ENCODE data around the gene SOX30. TPM values are rescaled to one million over a fixed set of nuclear protein-coding genes. Genes with fewer than 3 reads are reported as not detected.

SOX30 gene
- total and polyA plus RNA-seq, 2 donors (not counting 1 experiment from before 2014, with no cell fraction given) = 0.21 to 0.49 TPM

DNA sequence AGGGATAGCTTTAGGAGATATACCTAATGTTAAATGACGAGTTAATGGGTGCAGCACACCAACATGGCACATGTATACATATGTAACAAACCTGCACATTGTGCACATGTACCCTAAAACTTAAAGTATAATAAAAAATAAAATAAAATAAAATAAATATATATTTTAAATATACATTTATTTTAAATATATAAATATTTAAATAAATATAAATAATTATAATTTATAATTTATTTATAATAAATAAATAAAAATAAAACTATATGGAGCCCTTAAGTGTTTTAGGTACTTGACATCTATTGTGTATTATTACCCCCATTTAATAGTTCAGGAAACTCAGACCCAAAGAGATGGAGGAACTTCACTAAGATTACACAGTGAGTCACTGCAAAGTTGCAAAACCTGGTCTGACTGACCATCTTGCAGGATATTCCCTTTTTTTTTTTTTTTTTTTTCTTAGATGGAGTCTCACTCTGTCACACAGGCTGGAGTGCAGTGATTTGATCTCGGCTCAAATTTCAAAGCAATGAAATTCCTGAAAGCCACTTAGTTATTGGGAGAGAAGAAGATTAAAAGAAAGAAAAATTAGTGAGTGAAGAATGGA, 13.3 kb upstream of the SOX30 start:
- H4K20me1 ChIP-seq (ENCODE audit: control insufficient read depth, insufficient read depth, low read length, poor library complexity, severe bottlenecking) = no peaks in the 10 kb centered on the region
- Mint-ChIP-seq H3K4me3 (no peak overlapping the region), H3K27me3 (no peaks in the 10 kb centered on the region), H3K9me3 (ENCODE audit: insufficient read depth) (no peaks in the 10 kb centered on the region), H3K27ac (no peak overlapping the region), H3K4me1 (peaks cover 27% of the 10 kb centered on the region)
- peaks cover 0 to 4% (median 0%) of the 10 kb centered on the region in 3 donors for H3K9me3 ChIP-seq (ENCODE audit: control extremely low read depth in 1 of 3, control insufficient read depth in 2 of 3, insufficient read depth in 1 of 3, low read length in 2 of 3)
- no peak for TF ChIP-seq CTCF (IDR thresholded peaks at IDR 0.05)
- no peak for TF ChIP-seq EZH2 (IDR thresholded peaks at IDR 0.05; ENCODE audit: borderline replicate concordance, insufficient read depth, low read depth, low read length, poor library complexity, severe bottlenecking)
- no peak overlapping the region for H2AFZ ChIP-seq (ENCODE audit: insufficient read depth, low read depth, low read length, poor library complexity, severe bottlenecking)
- no peak overlapping the region for H3K4me2 ChIP-seq (replicated peaks; ENCODE audit: low read depth, low read length, poor library complexity, severe bottlenecking)
- no peak overlapping the region for H3K9ac ChIP-seq (ENCODE audit: low read length)
- intact Hi-C loops (cut with micrococcal nuclease) = no loop called here
- POLR2A ChIA-PET = no interaction called here
- DNase-seq (no peak), ATAC-seq (ENCODE audit: low read depth) (no peak)
- H3K27ac ChIP-seq (ENCODE audit: low read length in 2 of 2) = no peak overlapping the region
- H3K79me2 ChIP-seq (ENCODE audit: control insufficient read depth, insufficient read depth, low read length) = peaks cover 6% of the 10 kb centered on the region
- no peaks in the 10 kb centered on the region for H3K27me3 ChIP-seq (replicated peaks in 1 of 4; ENCODE audit: control extremely low read depth in 1 of 4, control insufficient read depth in 3 of 4, insufficient read depth in 4 of 4, low read length in 3 of 4)
- 100% methylated on average over 1 of the region's 2 CpGs for WGBS (ENCODE audit: insufficient coverage)
- H3K4me3 ChIP-seq (ENCODE audit: control extremely low read depth in 1 of 5, extremely low read depth in 1 of 5, insufficient read depth in 1 of 5, low read depth in 2 of 5, low read length in 4 of 5) = no peak overlapping the region
- CTCF ChIA-PET = interaction anchor here (1.0 to 6.3 kb wide), 4 partner anchors 52 to 98 kb away, joined by 4 to 100 read pairs (median 6); partner anchors contain the start of gene LSM11
- H3K4me1 ChIP-seq (ENCODE audit: control insufficient read depth in 2 of 2, insufficient read depth in 2 of 2, low read length in 2 of 2) = peaks cover 13 to 23% of the 10 kb centered on the region in 2 donors
- H3K36me3 ChIP-seq (replicated peaks in 1 of 2; ENCODE audit: control extremely low read depth in 1 of 2, control insufficient read depth in 1 of 2, extremely low read depth in 1 of 2, insufficient read depth in 2 of 2, low read length in 1 of 2) = no peaks in the 10 kb centered on the region

DNA sequence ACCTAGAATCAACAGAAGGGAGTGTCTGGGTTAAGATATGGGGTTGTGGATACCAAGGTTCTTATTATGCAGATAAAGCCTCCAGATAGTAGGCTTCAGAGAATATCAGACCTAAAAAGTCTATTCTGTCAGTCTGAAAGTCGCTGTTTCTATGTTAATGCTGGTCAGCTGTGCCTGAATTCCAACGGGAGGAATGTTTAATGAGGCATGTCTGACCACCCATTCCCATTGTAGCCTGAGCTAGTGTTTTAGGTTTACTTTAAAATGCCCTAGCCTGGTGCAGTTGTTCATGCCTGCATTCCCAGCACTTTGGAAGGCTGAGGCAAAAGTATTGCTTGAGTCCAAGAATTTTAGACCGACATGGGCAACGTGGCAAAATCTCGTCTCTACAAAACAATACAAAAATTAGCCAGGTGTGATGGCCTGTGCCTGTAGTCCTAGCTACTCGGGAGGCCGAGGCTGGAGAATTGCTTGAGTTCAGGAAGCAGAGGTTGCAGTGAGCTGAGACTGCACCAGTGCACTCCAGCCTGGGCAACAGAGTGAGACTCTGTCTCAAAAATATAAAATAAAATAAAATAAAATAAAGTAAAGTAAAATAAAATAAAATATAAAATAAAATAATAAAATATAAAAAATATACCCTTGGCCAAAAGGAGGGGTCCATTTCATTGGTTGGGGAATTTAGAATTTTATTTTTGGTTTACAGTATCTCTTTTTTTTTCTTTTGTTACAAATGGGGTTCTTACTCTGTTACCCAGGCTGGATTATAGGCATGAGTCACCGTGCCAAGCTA, 7.8 kb upstream of the SOX30 start:
- Mint-ChIP-seq H3K9me3 (ENCODE audit: insufficient read depth) (peaks cover 4% of the 10 kb centered on the region), H3K4me1 (peaks cover 13% of the 10 kb centered on the region), H3K27me3 (no peaks in the 10 kb centered on the region), H3K27ac (no peak overlapping the region), H3K4me3 (no peak overlapping the region)
- no peak overlapping the region for H3K9ac ChIP-seq (ENCODE audit: low read length)
- no peaks in the 10 kb centered on the region for H3K79me2 ChIP-seq (ENCODE audit: control insufficient read depth, insufficient read depth, low read length)
- TF ChIP-seq EZH2 (IDR thresholded peaks at IDR 0.05; ENCODE audit: borderline replicate concordance, insufficient read depth, low read depth, low read length, poor library complexity, severe bottlenecking) (no peak), CTCF (IDR thresholded peaks at IDR 0.05) (no peak)
- peaks cover 0 to 10% of the 10 kb centered on the region in 2 experiments for H3K36me3 ChIP-seq (replicated peaks in 1 of 2; ENCODE audit: control extremely low read depth in 1 of 2, control insufficient read depth in 1 of 2, extremely low read depth in 1 of 2, insufficient read depth in 2 of 2, low read length in 1 of 2)
- H3K27me3 ChIP-seq (replicated peaks in 1 of 4; ENCODE audit: control extremely low read depth in 1 of 4, control insufficient read depth in 3 of 4, insufficient read depth in 4 of 4, low read length in 3 of 4) = no peaks in the 10 kb centered on the region
- ATAC-seq (ENCODE audit: low read depth) (no peak), DNase-seq (no peak)
- H3K4me3 ChIP-seq (ENCODE audit: control extremely low read depth in 1 of 5, extremely low read depth in 1 of 5, insufficient read depth in 1 of 5, low read depth in 2 of 5, low read length in 4 of 5) = no peak overlapping the region
- no peak overlapping the region for H3K4me2 ChIP-seq (replicated peaks; ENCODE audit: low read depth, low read length, poor library complexity, severe bottlenecking)
- H3K9me3 ChIP-seq (ENCODE audit: control extremely low read depth in 1 of 3, control insufficient read depth in 2 of 3, insufficient read depth in 1 of 3, low read length in 2 of 3) = peaks cover 4 to 25% (median 4%) of the 10 kb centered on the region in 3 donors
- H2AFZ ChIP-seq (ENCODE audit: insufficient read depth, low read depth, low read length, poor library complexity, severe bottlenecking) = no peak overlapping the region
- H4K20me1 ChIP-seq (ENCODE audit: control insufficient read depth, insufficient read depth, low read length, poor library complexity, severe bottlenecking) = no peaks in the 10 kb centered on the region
- ChIA-PET POLR2A (interaction anchor here (1.5 kb wide), 1 partner anchor 9 kb away, joined by 4 read pairs; no protein-coding TSS in a partner anchor), CTCF (interaction anchor here (0.7 to 1.7 kb wide), 3 partner anchors 58 to 227 kb away, joined by 3 to 4 read pairs (median 3); partner anchors contain the start of gene LSM11)
- no peak overlapping the region for H3K27ac ChIP-seq (ENCODE audit: low read length in 2 of 2)
- intact Hi-C loops (cut with micrococcal nuclease) = no loop called here
- peaks cover 5 to 8% of the 10 kb centered on the region in 2 donors for H3K4me1 ChIP-seq (ENCODE audit: control insufficient read depth in 2 of 2, insufficient read depth in 2 of 2, low read length in 2 of 2)
- 100% methylated on average over 2 of the region's 8 CpGs for WGBS (ENCODE audit: insufficient coverage)
